Embryonic facial prominence (tissue), 1 donor: ENCODE data around the gene RFC1.
"Not testable (repeated sequence)": the region's sequence is repeated elsewhere in the genome, so short reads cannot be mapped to it uniquely, and the experiment has no call there.

ENCODE experiments used
- DNase-seq: peaks from one replicate; pipeline ENCODE4 v3.0.0-alpha.2; 2016; ENCODE audit errors: extremely low spot score

The RFC1 gene

DNA sequence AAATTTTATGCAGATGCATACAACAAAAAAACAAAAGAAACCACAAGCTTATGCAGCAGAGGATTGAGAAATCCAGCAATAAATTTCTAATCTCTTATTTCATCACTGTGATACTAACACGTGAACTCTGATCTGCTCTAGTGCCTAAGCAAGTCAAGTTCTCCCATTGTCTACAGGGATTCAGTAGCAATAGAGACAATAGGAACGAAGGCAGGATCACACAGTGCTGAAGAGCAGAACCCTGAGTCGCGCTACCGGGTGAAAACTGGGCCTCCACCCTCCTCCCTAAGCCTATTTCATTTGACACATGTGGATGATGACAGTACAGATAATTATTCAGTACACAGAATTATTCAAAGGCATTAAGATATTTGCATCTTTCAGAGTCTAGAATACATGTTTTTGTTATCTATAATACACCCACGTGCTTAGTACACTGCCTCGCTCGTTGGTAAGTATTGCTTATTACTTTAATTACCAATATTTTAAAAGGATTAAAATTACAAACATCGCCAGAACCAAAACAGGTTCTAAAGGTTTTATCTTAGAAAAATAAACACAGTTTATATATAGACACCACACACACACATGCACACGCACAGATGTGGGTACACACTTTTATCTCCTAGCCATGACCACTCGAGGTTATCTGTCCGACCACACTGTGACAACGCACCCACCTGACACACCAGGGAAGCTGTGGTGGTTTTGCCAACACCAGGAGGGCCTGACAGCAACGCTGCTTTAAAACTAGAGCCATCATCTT is 60.1 kb downstream of the RFC1 start:
- DNase-seq = no peak

GRCh38 chr4:39304651-39305050 is 61.5 kb downstream of the RFC1 start:
- DNase-seq = no peak

DNA sequence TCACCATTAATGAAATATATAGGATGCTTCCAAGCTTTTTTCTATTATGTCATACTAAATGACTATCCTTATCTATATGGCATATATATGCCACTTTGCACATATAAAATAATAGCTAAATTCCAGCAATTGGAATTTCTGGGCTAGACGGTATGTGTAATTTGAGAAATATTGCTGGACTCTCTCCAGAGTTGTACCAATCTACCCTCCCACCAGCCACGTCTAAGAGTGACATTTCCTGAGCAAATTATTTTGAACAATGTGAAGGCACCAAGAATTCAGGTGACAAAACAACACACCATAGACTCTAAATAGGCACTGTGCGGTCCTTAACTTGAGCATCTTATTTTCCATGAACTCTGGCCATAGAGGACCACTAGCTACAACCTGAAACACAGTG is 62.3 kb downstream of the RFC1 start:
- DNase-seq = no peak

- DNase-seq = no peak
Observed at GRCh38 chr4:39302901-39303300, 63.3 kb downstream of the RFC1 start.

GRCh38 chr4:39295784-39296183 is 70.4 kb downstream of the RFC1 start:
- DNase-seq = no peak

GRCh38 chr4:39292433-39292832 is 73.7 kb downstream of the RFC1 start:
- DNase-seq = not testable (repeated sequence)

GRCh38 chr4:39291686-39292085 is 74.5 kb downstream of the RFC1 start:
- DNase-seq = no peak

GRCh38 chr4:39287223-39287622 is 78.9 kb downstream of the RFC1 start:
- DNase-seq = no peak

DNA sequence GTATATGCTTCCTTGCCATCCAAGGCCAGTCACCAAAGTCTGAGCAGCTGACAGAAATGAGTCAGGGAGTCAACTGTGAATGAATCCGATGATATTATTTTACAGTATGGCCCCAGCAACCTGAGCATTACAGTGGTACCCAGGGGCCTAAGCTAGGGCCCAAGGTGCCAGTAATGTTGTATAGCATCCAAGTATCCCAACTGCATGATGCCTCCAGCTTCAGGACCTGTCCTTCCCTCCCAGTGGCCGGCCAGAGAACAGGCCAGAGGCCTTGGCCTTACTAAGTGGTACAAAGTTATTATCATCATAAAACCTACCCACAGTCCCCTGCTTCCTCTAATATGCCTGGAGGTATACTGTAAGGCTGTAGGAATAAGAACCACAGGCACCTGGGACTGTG is 79.9 kb downstream of the RFC1 start:
- DNase-seq = no peak

- no peak for DNase-seq
Observed at GRCh38 chr4:39285853-39286252, 80.3 kb downstream of the RFC1 start.

- DNase-seq = no peak
Observed at GRCh38 chr4:39285111-39285795, 80.9 kb downstream of the RFC1 start.

- DNase-seq = no peak
Observed at GRCh38 chr4:39280770-39281169, 85.4 kb downstream of the RFC1 start.

DNA sequence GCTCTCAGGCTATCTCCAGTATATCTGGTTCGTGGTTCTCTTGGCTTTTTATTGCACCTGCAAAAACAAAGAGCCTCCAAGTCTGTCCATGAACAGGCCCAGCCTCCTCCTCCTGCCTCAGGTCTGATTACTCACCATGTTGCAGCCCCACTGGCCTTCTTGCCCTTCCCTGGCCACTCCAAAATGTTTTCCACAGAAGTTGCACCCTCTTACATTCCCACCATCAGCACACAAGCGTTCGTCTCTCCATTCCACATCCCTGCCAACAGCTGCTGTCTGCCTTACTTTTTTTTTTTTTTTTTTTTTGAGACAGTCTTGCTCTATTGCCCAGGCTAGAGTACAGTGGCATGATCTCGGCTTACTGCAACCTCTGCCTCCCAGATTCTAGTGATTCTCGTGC is 86.7 kb downstream of the RFC1 start:
- no peak for DNase-seq

GRCh38 chr4:39278476-39278875 is 87.7 kb downstream of the RFC1 start:
- no peak for DNase-seq

- not testable (repeated sequence) for DNase-seq
Observed at GRCh38 chr4:39277661-39278060, 88.5 kb downstream of the RFC1 start.

DNA sequence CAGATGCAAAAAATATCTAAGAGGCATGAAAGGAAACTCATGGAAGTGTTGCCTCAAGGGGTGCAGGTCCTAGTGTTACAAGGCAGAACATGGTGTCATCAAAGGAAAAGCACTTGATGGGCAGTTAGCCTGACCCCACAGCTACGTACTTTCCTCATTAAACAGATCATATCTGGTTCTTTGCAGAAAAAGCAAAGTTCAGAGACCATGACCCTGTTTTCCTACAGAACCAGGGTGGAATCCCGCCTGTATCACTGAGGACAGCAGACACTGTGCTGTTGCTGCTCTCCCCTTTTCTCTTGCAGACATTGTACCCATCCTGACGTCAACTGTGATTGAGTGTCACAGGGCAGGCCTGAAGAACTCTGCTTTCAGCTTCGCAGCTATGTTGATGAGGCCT is 91.7 kb downstream of the RFC1 start:
- no peak for DNase-seq

DNA sequence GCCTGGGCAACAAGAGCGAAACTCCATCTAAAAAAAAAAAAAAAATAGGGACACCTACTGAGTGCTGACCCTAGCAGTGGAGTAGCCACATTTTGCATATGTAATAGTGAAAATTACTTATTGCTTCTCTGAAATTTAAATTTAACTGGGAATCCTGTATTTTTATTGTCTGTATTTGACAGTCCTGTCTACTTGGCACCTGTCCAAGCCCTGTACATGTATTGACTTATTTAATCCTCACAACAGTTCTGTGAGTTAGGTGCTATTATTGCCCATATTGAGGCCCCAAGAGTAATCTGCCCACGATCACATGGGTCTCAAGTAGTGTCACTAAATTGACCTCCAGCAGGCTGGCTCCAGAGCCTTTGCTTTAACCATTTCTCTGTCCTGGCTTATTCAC is 102.3 kb downstream of the RFC1 start:
- DNase-seq = no peak

- DNase-seq = no peak
Observed at GRCh38 chr4:39259571-39260330, 106.4 kb downstream of the RFC1 start.

- no peak for DNase-seq
Observed at GRCh38 chr4:39256436-39256835, 109.7 kb downstream of the RFC1 start.

GRCh38 chr4:39255871-39256270 is 110.3 kb downstream of the RFC1 start:
- no peak for DNase-seq

DNA sequence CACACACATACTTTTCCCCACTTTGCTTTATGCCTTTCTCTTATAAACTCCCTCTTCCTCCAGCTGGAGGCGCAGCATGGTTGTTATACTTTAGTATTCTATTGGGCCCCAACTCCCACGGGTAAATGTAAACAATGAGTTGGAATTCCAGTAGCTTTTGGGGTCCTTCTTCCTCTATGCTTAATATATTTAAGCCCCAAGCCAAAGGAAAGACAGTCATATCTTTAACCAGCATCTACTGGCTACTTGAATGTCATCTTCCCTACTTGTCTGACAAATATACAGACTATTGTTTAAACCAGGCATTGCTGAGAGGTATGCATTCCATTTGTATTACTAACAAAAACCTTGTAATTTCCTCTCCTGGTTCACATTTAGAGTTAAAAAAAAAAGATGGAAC is 110.9 kb downstream of the RFC1 start:
- no peak for DNase-seq

- DNase-seq = no peak
Observed at GRCh38 chr4:39243462-39243861, 122.7 kb downstream of the RFC1 start.
